Stimulated activated CD8-positive, alpha-beta memory T cell treated with anti-CD3 and anti-CD28 coated beads, Interleukin-7, amount 100 ng/mL, for 4 hours (primary cell): Measurements from ENCODE around the gene FOXJ3.

ENCODE experiments used
- DNase-seq, 2 donors: peaks; one replicate each; pipeline ENCODE4 v3.0.0-alpha.2; 2020; ENCODE audit warnings: low read depth in 2 of 2

Gene FOXJ3

GRCh38 chr1:42334240-42335049 is 590 bp downstream of the FOXJ3 start:
- peak; percentile 8 to 15 for DNase-seq

GRCh38 chr1:42333662-42334239 is 1.3 kb downstream of the FOXJ3 start:
- no peak for DNase-seq

- DNase-seq, result no peak
Measured at GRCh38 chr1:42332877-42333276, 2.2 kb downstream of the FOXJ3 start.

- no peak for DNase-seq
Measured at GRCh38 chr1:42330215-42330614, 4.8 kb downstream of the FOXJ3 start.

- no peak for DNase-seq
Measured at GRCh38 chr1:42328916-42329496, 6.0 kb downstream of the FOXJ3 start.

- DNase-seq, result no peak
Measured at GRCh38 chr1:42328047-42328625, 6.9 kb downstream of the FOXJ3 start.

GRCh38 chr1:42325014-42325402 is 10.0 kb downstream of the FOXJ3 start:
- DNase-seq, result no peak

GRCh38 chr1:42324398-42325013 is 10.5 kb downstream of the FOXJ3 start:
- DNase-seq, result no peak

- no peak for DNase-seq
Measured at GRCh38 chr1:42323551-42323950, 11.5 kb downstream of the FOXJ3 start.

- DNase-seq, result no peak
Measured at GRCh38 chr1:42322577-42322976, 12.5 kb downstream of the FOXJ3 start.

- DNase-seq, result no peak
Measured at GRCh38 chr1:42321731-42322130, 13.3 kb downstream of the FOXJ3 start.

GRCh38 chr1:42320708-42321107 is 14.3 kb downstream of the FOXJ3 start:
- no peak for DNase-seq

- no peak for DNase-seq
Measured at GRCh38 chr1:42319871-42320484, 15.1 kb downstream of the FOXJ3 start.

GRCh38 chr1:42319128-42319851 is 15.7 kb downstream of the FOXJ3 start:
- DNase-seq, result no peak

- no peak for DNase-seq
Measured at GRCh38 chr1:42318601-42319000, 16.4 kb downstream of the FOXJ3 start.

- no peak for DNase-seq
Measured at GRCh38 chr1:42317308-42317707, 17.7 kb downstream of the FOXJ3 start.

GRCh38 chr1:42316292-42316691 is 18.7 kb downstream of the FOXJ3 start:
- no peak for DNase-seq

- DNase-seq, result no peak
Measured at GRCh38 chr1:42315500-42315899, 19.5 kb downstream of the FOXJ3 start.

GRCh38 chr1:42313970-42314369 is 21.1 kb downstream of the FOXJ3 start:
- no peak for DNase-seq

- DNase-seq, result no peak
Measured at GRCh38 chr1:42312576-42313212, 22.3 kb downstream of the FOXJ3 start.

- no peak for DNase-seq
Measured at GRCh38 chr1:42311897-42312296, 23.1 kb downstream of the FOXJ3 start.
